KG1 (cell line): ENCODE data around the gene ULK4.
"Not testable (repeated sequence)": the region's sequence is repeated elsewhere in the genome, so short reads cannot be mapped to it uniquely, and the experiment has no call there.

Experiments used
- DNase-seq: peaks from one replicate; lab custom pipeline; 2025; lab: John Stamatoyannopoulos, UW

Gene ULK4

GRCh38 chr3:41768363-41768762, 193.5 kb downstream of the ULK4 start:
- DNase-seq: no peak

- DNase-seq: not testable (repeated sequence)
These were observed 199.0 kb downstream of the ULK4 start for GRCh38 chr3:41762867-41763266.

DNA sequence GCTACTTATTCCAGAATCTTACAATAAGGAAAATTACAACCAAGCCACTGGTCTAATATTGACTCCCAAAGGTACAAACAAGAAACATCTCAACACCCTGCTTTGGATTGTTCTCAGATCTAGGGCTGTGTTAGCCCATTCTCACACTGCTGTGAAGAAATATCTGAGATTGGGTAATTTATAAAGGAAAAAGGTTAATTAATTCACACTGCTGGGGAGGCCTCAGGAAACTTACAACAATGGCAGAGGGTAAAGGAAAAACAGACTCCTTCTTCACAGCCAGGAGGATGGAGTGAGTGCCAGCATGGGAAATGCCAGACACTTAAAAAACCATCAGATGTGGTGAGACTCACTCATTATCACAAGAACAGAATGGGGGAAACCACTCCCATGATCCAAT, 208.3 kb downstream of the ULK4 start:
- no peak for DNase-seq

GRCh38 chr3:41751597-41751996, 210.3 kb downstream of the ULK4 start:
- DNase-seq: no peak

- DNase-seq: no peak
These were observed 211.9 kb downstream of the ULK4 start for GRCh38 chr3:41749988-41750387.

- DNase-seq: no peak
These were observed 215.7 kb downstream of the ULK4 start for GRCh38 chr3:41746215-41746614.

GRCh38 chr3:41742121-41742520, 219.8 kb downstream of the ULK4 start:
- DNase-seq: no peak

GRCh38 chr3:41740374-41740886, 221.5 kb downstream of the ULK4 start:
- no peak for DNase-seq

- no peak for DNase-seq
These were observed 235.0 kb downstream of the ULK4 start for GRCh38 chr3:41726891-41727290.

- no peak for DNase-seq
These were observed 244.3 kb downstream of the ULK4 start for GRCh38 chr3:41717641-41718040.

DNA sequence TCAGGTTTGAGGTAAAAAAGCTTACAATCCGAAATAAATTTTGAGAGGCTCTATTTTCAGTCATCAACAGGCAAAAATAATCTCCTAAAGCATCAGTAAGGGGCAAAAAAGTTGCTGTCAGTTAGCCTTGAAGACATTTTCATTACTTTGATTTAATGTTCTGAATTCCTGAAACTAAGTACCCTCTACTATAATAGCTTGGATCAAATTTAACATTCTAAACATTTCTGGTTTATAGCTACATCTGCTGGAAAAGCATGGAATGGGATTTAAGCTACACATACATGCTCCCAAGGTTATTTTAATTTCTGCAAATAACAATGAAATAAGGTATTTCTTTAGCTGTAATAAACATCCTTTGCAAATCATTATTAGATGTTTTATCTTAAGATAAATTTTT, 245.4 kb downstream of the ULK4 start:
- no peak for DNase-seq

GRCh38 chr3:41715376-41715775, 246.5 kb downstream of the ULK4 start:
- DNase-seq: no peak

DNA sequence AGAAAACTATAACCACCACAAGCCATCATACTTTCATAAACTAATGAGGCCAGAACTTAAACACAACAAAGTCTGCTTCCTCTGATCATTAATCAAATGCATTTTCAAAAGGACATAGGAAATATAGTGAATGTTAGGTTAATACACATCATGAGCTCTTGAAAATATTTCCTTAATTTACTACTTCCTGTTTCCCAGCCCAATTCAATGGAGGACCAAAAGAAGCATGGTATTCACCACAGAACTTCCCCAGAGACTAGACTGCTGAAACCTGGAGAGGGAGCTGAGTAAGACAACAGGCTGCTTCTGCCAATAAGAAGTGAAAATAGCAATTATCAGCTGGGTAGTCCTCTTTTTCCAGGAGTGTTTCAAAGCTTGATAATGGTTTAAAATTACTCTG, 250.3 kb downstream of the ULK4 start:
- DNase-seq: no peak

DNA sequence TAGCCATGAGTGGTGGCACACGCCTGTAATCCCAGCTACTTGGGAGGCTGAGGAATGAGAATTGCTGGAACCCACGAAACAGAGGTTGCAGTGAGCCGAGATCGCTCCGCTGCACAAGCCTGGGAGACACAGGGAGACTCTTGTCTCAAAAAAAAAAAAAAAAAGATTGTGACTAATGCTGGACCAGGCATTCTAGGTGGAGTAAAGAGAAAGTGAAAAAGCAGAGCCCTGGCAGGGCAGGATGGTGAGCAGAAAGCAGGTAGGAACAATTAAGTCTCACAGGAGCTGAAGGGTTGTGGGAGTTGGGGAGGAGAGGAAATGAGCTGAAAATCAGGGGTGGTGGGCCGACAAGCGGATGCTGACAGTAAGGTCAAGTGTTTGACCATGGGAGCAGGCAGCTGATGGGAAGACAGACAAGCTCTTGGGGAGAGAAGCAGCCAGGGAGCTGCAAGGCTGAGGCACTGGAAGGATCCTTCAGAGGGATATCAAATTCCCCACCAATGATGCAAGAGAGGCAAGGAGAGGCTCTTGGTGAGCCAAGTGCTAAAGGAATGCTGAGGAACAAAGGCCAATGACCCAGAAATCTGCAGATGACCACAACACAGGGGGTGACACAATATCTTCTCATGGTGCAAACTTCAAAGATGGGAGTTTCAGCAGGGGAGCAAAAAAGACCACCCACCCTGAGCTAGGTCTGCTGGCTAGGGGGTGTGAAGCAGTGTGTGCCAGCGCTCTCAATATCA, 251.1 kb downstream of the ULK4 start:
- no peak for DNase-seq

DNA sequence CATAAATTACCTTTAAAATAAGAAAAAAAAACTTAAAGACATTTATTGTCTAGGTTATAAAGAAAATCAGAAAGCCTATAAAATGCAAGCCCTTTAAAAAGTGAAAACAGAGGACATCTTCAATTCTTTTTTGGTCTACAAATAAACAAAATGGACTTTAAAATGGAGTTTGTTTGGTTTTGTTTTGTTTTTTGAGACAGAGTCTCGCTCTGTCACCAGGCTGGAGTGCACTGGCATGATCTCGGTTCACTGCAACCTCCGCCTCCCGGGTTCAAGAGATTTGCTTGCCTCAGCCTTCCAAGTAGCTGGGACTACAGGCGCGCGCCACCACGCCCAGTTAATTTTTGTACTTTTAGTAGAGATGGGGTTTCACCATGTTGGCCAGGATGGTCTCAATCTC, 252.7 kb downstream of the ULK4 start:
- not testable (repeated sequence) for DNase-seq

DNA sequence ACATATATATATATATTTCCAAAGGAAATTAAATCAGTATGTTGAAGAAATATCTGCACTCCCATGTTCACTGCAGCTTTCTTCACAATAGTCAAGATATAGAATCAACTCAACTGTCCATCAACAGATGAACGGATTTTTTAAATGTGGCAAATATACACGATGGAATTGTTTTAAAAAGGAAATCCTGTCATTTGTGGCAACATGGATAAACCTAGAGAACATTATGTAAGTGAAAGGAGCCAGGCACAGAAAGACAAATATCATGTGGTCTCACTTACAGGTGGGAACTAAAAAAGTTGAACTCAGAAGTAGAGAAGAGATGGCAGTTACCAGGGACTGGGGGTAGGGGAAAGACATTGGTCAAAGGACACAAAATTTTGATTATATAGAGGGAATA, 253.7 kb downstream of the ULK4 start:
- DNase-seq: no peak

DNA sequence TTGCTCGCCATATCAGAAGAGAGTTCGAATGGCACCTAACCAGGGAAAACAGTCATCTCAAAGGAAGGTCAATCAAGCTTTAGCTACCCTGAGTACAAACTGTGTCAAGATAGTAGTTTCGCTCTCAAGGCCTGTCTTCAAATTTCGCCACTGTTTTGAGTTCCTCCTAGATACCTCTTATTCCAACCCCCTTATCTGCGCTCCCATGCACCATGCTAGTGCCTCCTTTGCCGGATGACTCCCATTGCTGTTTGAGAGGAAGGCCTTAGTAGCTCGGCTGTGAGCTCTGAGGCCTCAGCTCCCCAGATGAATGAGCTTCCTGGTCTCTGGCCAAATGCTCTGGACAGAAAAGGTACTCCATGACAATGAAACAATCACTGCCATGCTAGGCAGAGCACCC, 256.0 kb downstream of the ULK4 start:
- no peak for DNase-seq

- no peak for DNase-seq
These were observed 260.7 kb downstream of the ULK4 start for GRCh38 chr3:41701191-41701698.

DNA sequence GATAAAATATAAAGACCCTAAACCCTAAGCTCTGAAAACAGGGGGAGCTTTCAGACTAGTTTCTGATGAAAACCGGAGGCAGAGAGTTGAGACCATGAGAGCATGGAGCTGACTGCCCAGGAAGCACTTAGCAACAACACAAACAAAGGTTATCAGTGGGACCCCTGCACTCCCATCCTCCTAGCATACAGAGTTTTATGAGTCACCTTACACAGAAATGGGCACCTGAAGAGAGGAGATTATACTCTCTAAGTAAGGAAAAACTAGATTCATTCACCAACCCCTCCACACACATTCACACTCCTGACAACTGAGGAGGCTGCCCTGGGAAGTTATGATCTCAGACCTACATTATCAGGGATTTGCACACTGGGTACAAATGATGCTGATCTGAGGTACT, 261.7 kb downstream of the ULK4 start:
- DNase-seq: no peak

DNA sequence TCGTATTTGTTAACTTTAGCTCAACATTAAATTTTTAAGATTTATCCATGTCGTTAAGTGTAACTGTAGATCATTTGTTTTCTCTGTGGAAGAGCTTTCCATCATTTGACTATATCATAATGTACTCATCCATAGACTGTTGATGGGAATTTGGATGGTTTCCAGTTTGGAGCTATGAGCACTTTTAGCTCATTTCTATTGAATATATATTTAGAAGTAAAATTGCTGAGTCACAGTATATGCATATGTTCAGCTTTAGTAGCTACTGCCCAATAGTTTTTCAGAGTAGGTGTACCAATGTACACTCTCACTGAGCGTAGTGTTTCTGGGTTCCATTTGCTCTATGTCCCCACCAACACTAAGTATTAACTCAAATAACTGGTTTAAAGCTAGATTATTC, 263.0 kb downstream of the ULK4 start:
- no peak for DNase-seq

GRCh38 chr3:41697702-41698101, 264.2 kb downstream of the ULK4 start:
- DNase-seq: no peak

DNA sequence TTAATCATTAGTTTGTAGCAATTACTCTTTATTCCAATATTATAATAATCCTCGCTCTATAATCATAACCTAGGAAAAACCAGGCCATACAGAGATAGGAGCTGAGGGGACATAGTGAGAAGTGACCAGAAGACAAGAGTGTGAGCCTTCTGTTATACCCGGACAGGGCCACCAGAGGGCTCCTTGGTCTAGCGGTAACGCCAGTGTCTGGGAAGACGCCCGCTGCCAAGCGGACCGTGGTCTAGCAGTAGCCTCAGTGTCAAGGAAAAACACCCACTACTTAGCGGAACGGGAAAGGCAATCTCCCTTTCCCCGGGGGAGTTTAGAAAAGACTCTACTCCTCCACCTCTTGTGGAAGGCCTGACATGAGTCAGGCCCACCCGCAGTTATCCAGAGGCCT, 266.1 kb downstream of the ULK4 start:
- DNase-seq: not testable (repeated sequence)

- no peak for DNase-seq
These were observed 268.1 kb downstream of the ULK4 start for GRCh38 chr3:41693799-41694198.
